ENCODE measurements around the gene XAB2. TPM values are rescaled to one million over a fixed set of nuclear protein-coding genes. Genes with fewer than 3 reads are reported as not detected.

The XAB2 gene
- total RNA-seq, 4 donors from 2014 or later = 20.3 to 34.1 (median 27.8) TPM

DNA sequence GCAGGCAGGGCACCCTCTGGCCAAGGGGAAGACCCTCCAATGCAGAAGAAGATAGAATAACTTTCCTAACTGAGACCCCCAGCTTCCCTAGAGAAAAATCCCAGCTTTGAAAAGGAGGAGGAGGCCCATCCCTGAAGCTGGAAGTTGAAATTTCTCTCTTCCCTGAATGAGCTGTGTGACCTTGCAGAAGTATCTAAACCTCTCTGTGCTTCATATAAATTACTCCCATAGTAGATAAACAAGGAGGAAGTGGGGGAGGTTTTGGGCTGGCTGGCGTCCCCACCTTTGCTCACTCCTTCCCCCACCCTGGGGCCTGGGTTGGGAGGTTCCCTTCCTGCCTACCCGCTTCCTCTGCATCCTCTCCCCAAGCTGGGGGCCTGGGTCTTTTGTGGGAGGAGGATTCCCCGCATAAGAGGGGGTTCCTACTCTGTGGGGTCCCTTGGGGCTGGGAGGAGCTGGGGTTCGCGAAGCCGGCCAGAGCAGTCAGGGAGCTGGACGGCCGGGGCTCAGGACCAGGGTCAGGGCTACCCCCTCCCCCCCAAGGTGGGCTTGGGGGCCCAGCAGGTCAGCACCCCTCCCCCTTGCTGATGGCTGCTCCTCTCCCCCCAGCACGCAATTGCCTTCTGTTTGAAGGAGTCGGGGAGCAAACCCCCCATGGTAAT is 22.0 kb downstream of the XAB2 start:
- Histone ChIP-seq H3K36me3 (peaks cover 0 to 70% (median under 1%) of the 10 kb centered on the region in 3 donors), H3K4me3 (no peak overlapping the region), H3K9me3 (no peaks in the 10 kb centered on the region), H3K27ac (no peak overlapping the region), H3K27me3 (peaks cover 0 to 44% (median 0%) of the 10 kb centered on the region in 4 donors), H3K4me1 (peaks cover 0 to 16% (median 4%) of the 10 kb centered on the region in 3 donors)
- intact Hi-C loops (cut with DNase I) = no loop called here
- no peak for DNase-seq
- no peak for TF ChIP-seq POLR2A (IDR thresholded peaks at IDR 0.05)
- TF ChIP-seq, protein P1, sequence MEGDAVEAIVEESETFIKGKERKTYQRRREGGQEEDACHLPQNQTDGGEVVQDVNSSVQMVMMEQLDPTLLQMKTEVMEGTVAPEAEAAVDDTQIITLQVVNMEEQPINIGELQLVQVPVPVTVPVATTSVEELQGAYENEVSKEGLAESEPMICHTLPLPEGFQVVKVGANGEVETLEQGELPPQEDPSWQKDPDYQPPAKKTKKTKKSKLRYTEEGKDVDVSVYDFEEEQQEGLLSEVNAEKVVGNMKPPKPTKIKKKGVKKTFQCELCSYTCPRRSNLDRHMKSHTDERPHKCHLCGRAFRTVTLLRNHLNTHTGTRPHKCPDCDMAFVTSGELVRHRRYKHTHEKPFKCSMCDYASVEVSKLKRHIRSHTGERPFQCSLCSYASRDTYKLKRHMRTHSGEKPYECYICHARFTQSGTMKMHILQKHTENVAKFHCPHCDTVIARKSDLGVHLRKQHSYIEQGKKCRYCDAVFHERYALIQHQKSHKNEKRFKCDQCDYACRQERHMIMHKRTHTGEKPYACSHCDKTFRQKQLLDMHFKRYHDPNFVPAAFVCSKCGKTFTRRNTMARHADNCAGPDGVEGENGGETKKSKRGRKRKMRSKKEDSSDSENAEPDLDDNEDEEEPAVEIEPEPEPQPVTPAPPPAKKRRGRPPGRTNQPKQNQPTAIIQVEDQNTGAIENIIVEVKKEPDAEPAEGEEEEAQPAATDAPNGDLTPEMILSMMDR (IDR thresholded peaks at IDR 0.05) = no peak
- 51% methylated on average over 3 of the region's 10 CpGs; no CpG with 5 or more reads in 1 of the 2 donors for WGBS, 2 donors

- TF ChIP-seq, protein P1 (IDR thresholded peaks at IDR 0.05) = no peak
- no peak for TF ChIP-seq POLR2A (IDR thresholded peaks at IDR 0.05)
- Histone ChIP-seq H3K4me1 (peaks cover 0 to 22% (median 4%) of the 10 kb centered on the region in 3 donors), H3K27me3 (peaks cover 0 to 54% (median 0%) of the 10 kb centered on the region in 4 donors), H3K36me3 (peaks cover 0 to 60% (median 0%) of the 10 kb centered on the region in 3 donors), H3K4me3 (no peak overlapping the region), H3K27ac (no peak overlapping the region), H3K9me3 (no peaks in the 10 kb centered on the region)
- no peak for DNase-seq
- intact Hi-C loops (cut with DNase I) = no loop called here
- WGBS, 2 donors = 82% methylated on average over 6 of the region's 17 CpGs; no CpG with 5 or more reads in 1 of the 2 donors
Observed at GRCh38 chr19:7606289-7606688, 23.1 kb downstream of the XAB2 start.

DNA sequence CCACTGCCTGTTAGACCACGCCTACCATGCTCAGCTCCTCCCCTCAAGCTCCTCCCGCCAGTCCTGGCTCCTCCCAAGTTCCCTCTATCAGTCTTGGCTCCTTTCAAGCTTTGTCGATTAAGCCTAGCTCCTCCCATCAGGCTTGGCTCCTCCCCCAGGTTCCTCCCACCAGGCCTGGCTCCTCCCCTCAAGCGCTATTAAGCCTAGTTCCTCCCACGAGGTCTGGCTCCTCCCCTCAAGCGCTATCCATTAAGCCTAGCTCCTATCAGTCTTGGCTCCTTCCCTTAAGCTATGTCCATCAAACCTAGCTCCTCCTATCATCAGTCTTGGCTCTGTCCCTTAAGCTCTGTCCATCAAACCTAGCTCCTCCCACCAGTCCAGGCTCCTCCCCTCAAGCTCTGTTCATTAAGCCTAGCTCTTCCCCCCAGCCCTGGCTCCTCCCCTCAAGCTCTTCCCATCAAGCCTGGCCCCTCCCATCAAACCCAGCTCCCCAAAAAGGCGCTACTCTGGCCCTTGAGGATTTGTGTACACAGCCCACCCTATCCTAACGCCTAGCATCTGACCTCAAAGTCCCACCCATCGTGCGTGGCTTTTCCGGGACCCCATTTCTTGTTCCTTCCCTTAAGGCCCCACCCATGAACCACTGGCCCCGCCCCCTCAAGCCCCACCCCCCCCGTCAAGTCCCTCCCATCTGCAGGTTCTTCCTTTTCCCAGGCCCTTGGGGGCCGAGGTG is 23.7 kb downstream of the XAB2 start:
- DNase-seq = no peak
- H3K36me3 ChIP-seq = peaks cover 0 to 53% (median 0%) of the 10 kb centered on the region in 3 donors

DNA sequence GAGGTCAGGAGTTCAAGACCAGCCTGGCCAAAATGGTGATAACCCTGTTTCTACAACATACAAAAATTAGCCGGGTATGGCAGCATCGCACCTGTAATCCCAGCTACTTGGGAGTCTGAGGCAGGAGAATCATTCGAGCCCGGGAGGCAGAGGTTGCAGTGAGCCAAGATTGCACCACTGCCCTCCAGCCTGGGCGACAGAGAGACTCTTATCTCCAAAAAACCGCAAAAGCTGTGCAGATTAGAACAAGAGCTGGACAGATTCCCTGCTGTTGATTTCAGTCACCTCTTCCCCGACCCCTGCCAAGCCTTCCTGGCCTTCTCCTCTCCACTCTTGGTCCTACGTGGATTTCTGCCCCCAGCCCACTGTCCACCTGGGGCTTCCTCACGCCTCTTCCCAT is 25.4 kb downstream of the XAB2 start:
- Histone ChIP-seq H3K36me3 (peaks cover 0 to 36% (median 0%) of the 10 kb centered on the region in 3 donors), H3K4me1 (peaks cover 0 to 22% (median 4%) of the 10 kb centered on the region in 3 donors), H3K9me3 (no peaks in the 10 kb centered on the region), H3K27me3 (peaks cover 0 to 60% (median 0%) of the 10 kb centered on the region in 4 donors), H3K4me3 (no peak overlapping the region), H3K27ac (peak overlapping the region in 1 of 4 donors; percentile 42)
- 81 to 86% methylated on average over 7 to 9 of the region's 9 CpGs for WGBS, 2 donors
- no peak for DNase-seq
- TF ChIP-seq, protein P1 (IDR thresholded peaks at IDR 0.05) = no peak
- no peak for TF ChIP-seq POLR2A (IDR thresholded peaks at IDR 0.05)
- intact Hi-C loops (cut with DNase I) = no loop called here

More for the DNA sequence above, 23.7 kb downstream of the XAB2 start:
- Histone ChIP-seq H3K4me1 (peaks cover 0 to 22% (median 4%) of the 10 kb centered on the region in 3 donors), H3K4me3 (no peak overlapping the region), H3K27ac (no peak overlapping the region), H3K9me3 (no peaks in the 10 kb centered on the region), H3K27me3 (peaks cover 0 to 60% (median 0%) of the 10 kb centered on the region in 4 donors)
- WGBS, 2 donors = 73 to 79% methylated on average over 12 to 14 of the region's 14 CpGs
- intact Hi-C loops (cut with DNase I) = no loop called here
- TF ChIP-seq, protein P1 (IDR thresholded peaks at IDR 0.05) = no peak
- TF ChIP-seq POLR2A (IDR thresholded peaks at IDR 0.05) = no peak
